A549 (cell line): Measurements from ENCODE around the gene PSG7. TPM values are rescaled to one million over a fixed set of nuclear protein-coding genes. Genes with fewer than 3 reads are reported as not detected.
"Not testable (repeated sequence)": the region's sequence is repeated elsewhere in the genome, so short reads cannot be mapped to it uniquely, and the experiment has no call there.

Source experiments
- ATAC-seq, 2 experiments: fragments of 200-7000 bp in 1 of 2; fragments of >200 bp in 1 of 2; cut with Nextera tagmentation in 1 of 2; cut with Tn5 transposase in 1 of 2; 3 replicates each; pipeline versions ENCODE4 v1.8.0 to v1.9.1; 2018 to 2020; ENCODE audit warnings: mild to moderate bottlenecking in 1 of 2, moderate library complexity in 1 of 2
- CTCF ChIA-PET: fragments of 300-600 bp; sonication (Branson Sonifier 250); formaldehyde crosslinking; extraction: SDS; loops from one replicate; lab custom pipeline; 2021; ENCODE audit warnings: antibody characterized with exemption, inconsistent platforms; lab: Yijun Ruan, JAX
- POLR2A ChIA-PET: fragments of 350-600 bp; formaldehyde crosslinking; extraction: SDS; loops from one replicate; lab custom pipeline; 2021; ENCODE audit warnings: antibody characterized with exemption, inconsistent platforms; lab: Yijun Ruan, JAX
- DNase-seq, 2 experiments: peaks; one replicate each; pipeline versions ENCODE4 v3.0.0 to v3.0.0-alpha.2; 2011 to 2016; ENCODE audit warnings: low read depth in 1 of 2, low spot score in 1 of 2
- FAIRE-seq: peaks from 2 replicates; lab custom pipeline; 2011; peaks lifted over from hg19 to GRCh38; lab: Jason Lieb, UNC
- H3K27ac ChIP-seq, 2 experiments: fragments of >200 bp; sonication (Bioruptor Twin); formaldehyde crosslinking; 3 replicates each; pipeline ENCODE4 v1.5.1; 2016 to 2017
- H3K4me1 ChIP-seq: fragments of >200 bp; sonication (Bioruptor Twin); formaldehyde crosslinking; 3 replicates; pipeline ENCODE4 v1.6.1; 2016
- H3K4me2 ChIP-seq: fragments of >200 bp; sonication (Bioruptor Twin); formaldehyde crosslinking; 3 replicates; pipeline ENCODE4 v1.6.1; 2016
- H3K4me3 ChIP-seq: fragments of >200 bp; sonication (Bioruptor Twin); formaldehyde crosslinking; 3 replicates; pipeline ENCODE4 v1.5.1; 2016
- H3K9me3 ChIP-seq: fragments of >200 bp; sonication (Bioruptor Twin); formaldehyde crosslinking; 3 replicates; pipeline ENCODE4 v1.6.1; 2016
- CBX2 ChIP-seq: fragments of 200-600 bp; sonication (generic); IDR thresholded peaks from 2 replicates; pipeline ENCODE4 v1.6.1; 2016; ENCODE audit warnings: low read depth, mild to moderate bottlenecking, borderline replicate concordance
- CHD2 ChIP-seq: fragments of 150-350 bp; IDR thresholded peaks from 2 replicates; pipeline ENCODE4 v1.6.1; 2014; ENCODE audit warnings: low read length; ENCODE audit not compliant: partially characterized antibody
- CHD4 ChIP-seq: fragments of 200-600 bp; sonication (generic); IDR thresholded peaks from 2 replicates; pipeline ENCODE4 v1.6.1; 2016; ENCODE audit warnings: antibody characterized with exemption, mild to moderate bottlenecking, borderline replicate concordance
- ESRRA ChIP-seq: fragments of 150-350 bp; IDR thresholded peaks from 2 replicates; pipeline ENCODE4 v1.6.1; 2014; ENCODE audit warnings: mild to moderate bottlenecking, low read length, borderline replicate concordance
- FOSB ChIP-seq: fragments of 250-450 bp; sonication (Bioruptor Pico); IDR thresholded peaks from 2 replicates; pipeline ENCODE4 v1.5.0; 2020; ENCODE audit warnings: mild to moderate bottlenecking, moderate library complexity
- FOXS1 ChIP-seq: fragments of 250-450 bp; sonication (Bioruptor Pico); IDR thresholded peaks from 2 replicates; pipeline ENCODE4 v1.5.0; 2020; ENCODE audit warnings: mild to moderate bottlenecking, moderate library complexity
- HOXB5 ChIP-seq: fragments of 250-450 bp; sonication (Bioruptor Pico); IDR thresholded peaks from 2 replicates; pipeline ENCODE4 v1.5.0; 2020; ENCODE audit warnings: mild to moderate bottlenecking, moderate library complexity
- KDM1A ChIP-seq: fragments of 200-600 bp; sonication (generic); IDR thresholded peaks from 2 replicates; pipeline ENCODE4 v1.6.1; 2016; ENCODE audit warnings: low read depth, mild to moderate bottlenecking
- MAFK ChIP-seq: fragments of 450-650 bp; IDR thresholded peaks from 2 replicates; pipeline ENCODE4 v1.6.1; 2014; ENCODE audit not compliant: partially characterized antibody
- MAZ ChIP-seq: fragments of 150-350 bp; IDR thresholded peaks from 2 replicates; pipeline ENCODE4 v1.6.1; 2014; ENCODE audit warnings: antibody characterized with exemption, low read depth, low read length, borderline replicate concordance
- MYC ChIP-seq: IDR thresholded peaks from 2 replicates; pipeline ENCODE4 v1.6.1; 2012; ENCODE audit warnings: mild to moderate bottlenecking, inconsistent platforms, low read length, improper control_type of control experiment, borderline replicate concordance
- NFE2L2 ChIP-seq: fragments of 150-350 bp; conservative IDR thresholded peaks from 2 replicates; pipeline ENCODE4 v1.6.1; 2014; ENCODE audit warnings: low read length
- NPAS2 ChIP-seq: fragments of 250-450 bp; sonication (Bioruptor Pico); IDR thresholded peaks from 2 replicates; pipeline ENCODE4 v1.8.0; 2022; ENCODE audit warnings: mild to moderate bottlenecking, moderate library complexity, borderline replicate concordance
- POLR2AphosphoS2 ChIP-seq: conservative IDR thresholded peaks from 2 replicates; pipeline ENCODE4 v1.6.1; 2012; ENCODE audit warnings: low read length, improper control_type of control experiment, inconsistent platforms
- SREBF2 ChIP-seq: fragments of 450-650 bp; IDR thresholded peaks from 2 replicates; pipeline ENCODE4 v1.6.1; 2014; ENCODE audit warnings: mild to moderate bottlenecking, moderate library complexity
- TP53 ChIP-seq: fragments of 250-450 bp; sonication (Bioruptor Pico); IDR thresholded peaks from 2 replicates; pipeline ENCODE4 v1.5.0; 2021; ENCODE audit warnings: mild to moderate bottlenecking, moderate library complexity
- ZFP36 ChIP-seq: fragments of 450-650 bp; IDR thresholded peaks from 2 replicates; pipeline ENCODE4 v1.6.1; 2014; ENCODE audit warnings: borderline replicate concordance; ENCODE audit not compliant: partially characterized antibody
- ZSCAN20 ChIP-seq: fragments of 250-450 bp; sonication (Bioruptor Pico); IDR thresholded peaks from 2 replicates; pipeline ENCODE4 v1.8.0; 2022; ENCODE audit warnings: mild to moderate bottlenecking, moderate library complexity
- WGBS: methylation state at CpG from one replicate; pipeline ENCODE4 v1.1.6; 2017; ENCODE audit errors: missing lambda C conversion rate; 5-methylcytosine and 5-hydroxymethylcytosine counted together
- polyA plus RNA-seq, 4 experiments: library from polyadenylated mRNA; depleted of rRNA in 3 of 4; stranded (reverse); fragments of >200 nt; fragmentation: RNase III in 1 of 4; extraction: RNeasy Plus Mini Kit Qiagen cat#74134 plus additional on column Dnase treatment in 1 of 4; gene quantifications; 2 replicates in 3 of 4; 3 replicates in 1 of 4; pipeline ENCODE4 v1.2.3, GENCODE V29; 2011 to 2017
- TF ChIP-seq, protein P1 (sequence below): fragments of >200 bp; sonication (Bioruptor Twin); formaldehyde crosslinking; IDR thresholded peaks from 3 replicates; pipeline ENCODE4 v1.5.1; 2016
- TF ChIP-seq, protein P2 (sequence below): fragments of 250-450 bp; sonication (Bioruptor Pico); IDR thresholded peaks from 2 replicates; pipeline ENCODE4 v1.5.0; 2021; ENCODE audit warnings: mild to moderate bottlenecking, moderate library complexity, borderline replicate concordance

The PSG7 gene
- polyA plus RNA-seq, 2 of the 4 experiments (the other 2 are of a cell fraction): not detected

DNA sequence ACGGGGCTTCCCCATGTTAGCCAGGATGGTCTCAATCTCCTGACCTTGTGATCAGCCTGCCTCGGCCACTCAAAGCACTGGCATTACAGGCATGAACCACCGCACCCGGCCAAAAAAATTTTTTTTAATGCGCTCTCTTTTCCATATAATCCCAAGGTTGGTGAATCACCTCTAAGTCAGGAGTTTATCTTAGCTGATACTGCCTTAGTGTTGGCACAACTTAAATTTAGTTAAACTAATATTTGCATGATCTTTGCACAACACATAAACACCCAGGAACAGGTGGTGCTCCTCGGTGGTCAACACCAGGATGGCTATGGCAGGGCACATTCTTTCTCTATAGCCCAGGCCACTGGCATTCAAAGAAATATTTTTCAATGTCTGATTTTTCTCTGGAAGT is 24.1 kb upstream of the PSG7 start:
- no peak for TF ChIP-seq NFE2L2
- no peak for TF ChIP-seq NPAS2 (CRISPR knock-in tag)
- no peak for TF ChIP-seq MAFK
- no peak for TF ChIP-seq CBX2
- no peak for TF ChIP-seq SREBF2
- no peak for TF ChIP-seq CHD2
- TF ChIP-seq FOXS1 (CRISPR knock-in tag): no peak
- TF ChIP-seq MAZ: no peak
- TF ChIP-seq HOXB5: no peak
- no peak for TF ChIP-seq TP53 (CRISPR knock-in tag)
- TF ChIP-seq ZSCAN20 (CRISPR knock-in tag): no peak
- TF ChIP-seq FOSB (CRISPR knock-in tag): no peak
- no peak for TF ChIP-seq MYC
- TF ChIP-seq POLR2AphosphoS2: no peak
- TF ChIP-seq KDM1A: no peak
- TF ChIP-seq ESRRA: no peak
- TF ChIP-seq, protein P1, sequence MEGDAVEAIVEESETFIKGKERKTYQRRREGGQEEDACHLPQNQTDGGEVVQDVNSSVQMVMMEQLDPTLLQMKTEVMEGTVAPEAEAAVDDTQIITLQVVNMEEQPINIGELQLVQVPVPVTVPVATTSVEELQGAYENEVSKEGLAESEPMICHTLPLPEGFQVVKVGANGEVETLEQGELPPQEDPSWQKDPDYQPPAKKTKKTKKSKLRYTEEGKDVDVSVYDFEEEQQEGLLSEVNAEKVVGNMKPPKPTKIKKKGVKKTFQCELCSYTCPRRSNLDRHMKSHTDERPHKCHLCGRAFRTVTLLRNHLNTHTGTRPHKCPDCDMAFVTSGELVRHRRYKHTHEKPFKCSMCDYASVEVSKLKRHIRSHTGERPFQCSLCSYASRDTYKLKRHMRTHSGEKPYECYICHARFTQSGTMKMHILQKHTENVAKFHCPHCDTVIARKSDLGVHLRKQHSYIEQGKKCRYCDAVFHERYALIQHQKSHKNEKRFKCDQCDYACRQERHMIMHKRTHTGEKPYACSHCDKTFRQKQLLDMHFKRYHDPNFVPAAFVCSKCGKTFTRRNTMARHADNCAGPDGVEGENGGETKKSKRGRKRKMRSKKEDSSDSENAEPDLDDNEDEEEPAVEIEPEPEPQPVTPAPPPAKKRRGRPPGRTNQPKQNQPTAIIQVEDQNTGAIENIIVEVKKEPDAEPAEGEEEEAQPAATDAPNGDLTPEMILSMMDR: no peak
- TF ChIP-seq, protein P2, sequence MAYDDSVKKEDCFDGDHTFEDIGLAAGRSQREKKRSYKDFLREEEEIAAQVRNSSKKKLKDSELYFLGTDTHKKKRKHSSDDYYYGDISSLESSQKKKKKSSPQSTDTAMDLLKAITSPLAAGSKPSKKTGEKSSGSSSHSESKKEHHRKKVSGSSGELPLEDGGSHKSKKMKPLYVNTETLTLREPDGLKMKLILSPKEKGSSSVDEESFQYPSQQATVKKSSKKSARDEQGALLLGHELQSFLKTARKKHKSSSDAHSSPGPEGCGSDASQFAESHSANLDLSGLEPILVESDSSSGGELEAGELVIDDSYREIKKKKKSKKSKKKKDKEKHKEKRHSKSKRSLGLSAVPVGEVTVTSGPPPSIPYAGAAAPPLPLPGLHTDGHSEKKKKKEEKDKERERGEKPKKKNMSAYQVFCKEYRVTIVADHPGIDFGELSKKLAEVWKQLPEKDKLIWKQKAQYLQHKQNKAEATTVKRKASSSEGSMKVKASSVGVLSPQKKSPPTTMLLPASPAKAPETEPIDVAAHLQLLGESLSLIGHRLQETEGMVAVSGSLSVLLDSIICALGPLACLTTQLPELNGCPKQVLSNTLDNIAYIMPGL (CRISPR knock-in tag): no peak
- no peak for TF ChIP-seq CHD4
- no peak for TF ChIP-seq ZFP36
- no peak for ATAC-seq
- 53% methylated on average over 6 of the region's 6 CpGs for WGBS
- no peak for FAIRE-seq
- Histone ChIP-seq H3K4me2 (no peak overlapping the region), H3K9me3 (peaks cover 6% of the 10 kb centered on the region; the same call in 1 of the 3 replicates), H3K4me3 (no peak overlapping the region), H3K27ac (no peak overlapping the region), H3K4me1 (no peaks in the 10 kb centered on the region)
- no peak for DNase-seq
- POLR2A ChIA-PET: no interaction called here
- CTCF ChIA-PET: no interaction called here

DNA sequence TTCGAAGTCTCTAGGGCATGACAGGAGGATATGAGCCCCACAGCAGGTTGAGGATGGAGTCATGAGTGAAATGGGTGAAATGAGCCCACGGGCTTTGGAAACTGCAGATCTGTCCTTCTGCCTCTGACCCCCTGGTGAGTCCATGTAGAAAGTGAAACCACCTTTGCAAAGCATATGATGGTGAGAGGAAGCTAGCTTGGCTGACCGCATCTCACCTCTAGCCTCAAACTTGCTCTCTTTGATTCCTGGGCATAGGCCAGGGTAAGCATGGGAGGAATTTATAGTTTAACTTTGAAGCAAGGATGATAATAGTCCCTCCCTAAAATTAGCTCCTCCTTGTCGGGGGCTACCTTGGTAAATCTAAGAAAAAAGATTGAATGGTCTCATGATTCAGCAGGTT is 15.1 kb upstream of the PSG7 start:
- H3K4me2 ChIP-seq, FAIRE-seq, POLR2A ChIA-PET, H3K4me1 ChIP-seq, DNase-seq, H3K27ac ChIP-seq, H3K4me3 ChIP-seq, ATAC-seq, H3K9me3 ChIP-seq: not testable (repeated sequence)
- CTCF ChIA-PET: interaction anchor here (1.0 to 2.4 kb wide), 2 partner anchors 10 to 67 kb away, joined by 3 to 8 read pairs; no protein-coding TSS in a partner anchor
- WGBS: 42% methylated on average over 4 of the region's 4 CpGs

DNA sequence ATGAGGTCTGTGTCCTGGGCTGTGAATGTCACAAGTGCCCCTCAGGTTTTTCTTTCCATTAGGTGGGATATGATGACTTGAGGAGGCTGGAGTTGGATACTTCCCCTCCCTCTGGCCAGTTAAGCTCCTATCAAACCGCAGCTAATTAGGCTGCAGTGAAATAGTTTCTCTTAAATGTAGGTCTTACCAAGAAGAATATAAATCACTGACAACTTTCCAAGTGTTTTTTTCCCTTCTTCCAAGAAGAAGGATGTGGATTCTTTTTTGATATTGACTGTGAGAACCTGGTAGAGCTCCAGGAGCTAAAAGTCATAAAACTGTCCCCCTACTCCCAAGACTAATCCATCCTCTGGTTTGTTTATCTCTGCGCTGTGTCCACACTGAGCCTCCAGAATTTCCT is 14.5 kb upstream of the PSG7 start:
- DNase-seq, H3K9me3 ChIP-seq, FAIRE-seq, H3K4me2 ChIP-seq, H3K4me3 ChIP-seq, H3K27ac ChIP-seq, ATAC-seq, POLR2A ChIA-PET, H3K4me1 ChIP-seq: not testable (repeated sequence)
- CTCF ChIA-PET: interaction anchor here (1.0 to 2.4 kb wide), 2 partner anchors 10 to 67 kb away, joined by 3 to 8 read pairs; no protein-coding TSS in a partner anchor
- WGBS: 65% methylated on average over 2 of the region's 2 CpGs
